Endothelial cell of umbilical vein (primary cell): ENCODE measurements around the gene PLA2G10. TPM values are rescaled to one million over a fixed set of nuclear protein-coding genes. Genes with fewer than 3 reads are reported as not detected.

ENCODE experiments used
- BruUV-seq: library from RNA; stranded (reverse); fragments of 400-500 nt; replicated peaks from 2 replicates; lab custom pipeline; 2021; lab: Mats Ljungman, UMichigan
- CTCF ChIA-PET: fragments of 300-600, 350-600 bp; sonication (Branson Sonifier 250); formaldehyde crosslinking; loops from one replicate; lab custom pipeline; 2021; ENCODE audit warnings: antibody characterized with exemption, inconsistent platforms; lab: Charles Lee
- POLR2A ChIA-PET: fragments of 300-600, 350-600 bp; sonication (Branson Sonifier 250); formaldehyde crosslinking; loops from one replicate; lab custom pipeline; 2021; ENCODE audit warnings: antibody characterized with exemption, inconsistent platforms; lab: Charles Lee
- DNase-seq: peaks from one replicate; pipeline ENCODE4 v3.0.0-alpha.2; 2011; ENCODE audit warnings: low read depth, low spot score
- FAIRE-seq: peaks from 2 replicates; lab custom pipeline; 2011; peaks lifted over from hg19 to GRCh38; lab: Jason Lieb, UNC
- H2AFZ ChIP-seq: 2 replicates; pipeline ENCODE4 v1.6.0; 2012; ENCODE audit warnings: low read depth, low read length, control low read depth, inconsistent platforms
- H3K27ac ChIP-seq: 2 replicates; pipeline ENCODE4 v1.5.1; 2011; ENCODE audit warnings: low read depth, mild to moderate bottlenecking, control low read depth, low read length, moderate library complexity; ENCODE audit not compliant: insufficient read depth
- H3K27me3 ChIP-seq, 2 experiments: 2 replicates each; pipeline versions ENCODE4 v1.6.0 to v1.6.1; 2011; ENCODE audit warnings: low read length in 2 of 2, mixed read lengths in 1 of 2; ENCODE audit not compliant: control insufficient read depth in 2 of 2, insufficient read depth in 2 of 2
- H3K36me3 ChIP-seq, 2 experiments: 2 replicates in 1 of 2; 3 replicates in 1 of 2; pipeline ENCODE4 v1.5.1; 2011; ENCODE audit warnings: low read length in 2 of 2, mild to moderate bottlenecking in 1 of 2, moderate library complexity in 1 of 2; ENCODE audit not compliant: control insufficient read depth in 2 of 2, insufficient read depth in 2 of 2; ENCODE audit errors: extremely low read depth in 1 of 2
- H3K4me1 ChIP-seq: 3 replicates; pipeline ENCODE4 v1.5.1; 2011; ENCODE audit warnings: mild to moderate bottlenecking, low read length; ENCODE audit not compliant: control insufficient read depth, insufficient read depth; ENCODE audit errors: extremely low read depth
- H3K4me2 ChIP-seq: 2 replicates; pipeline ENCODE4 v1.6.1; 2011; ENCODE audit warnings: low read length, control low read depth, mixed read lengths; ENCODE audit not compliant: insufficient read depth
- H3K4me3 ChIP-seq, 3 experiments: fragments of 200-600 bp in 1 of 3; sonication (generic), shearing (Covaris generic) in 1 of 3; replicated peaks in 1 of 3; 2 replicates each; pipeline ENCODE4 v1.5.1; 2011 to 2016; ENCODE audit warnings: control low read depth in 3 of 3, low read length in 3 of 3, mild to moderate bottlenecking in 2 of 3, inconsistent platforms in 1 of 3, low read depth in 1 of 3, moderate library complexity in 1 of 3; ENCODE audit not compliant: insufficient read depth in 1 of 3
- H3K79me2 ChIP-seq: 2 replicates; pipeline ENCODE4 v1.6.0; 2012; ENCODE audit warnings: low read length, inconsistent platforms; ENCODE audit not compliant: control insufficient read depth, insufficient read depth
- H3K9ac ChIP-seq: replicated peaks from 2 replicates; pipeline ENCODE3; 2011; ENCODE audit warnings: low read length, control low read depth; ENCODE audit not compliant: insufficient read depth; ENCODE audit errors: extremely low read depth
- H3K9me1 ChIP-seq: replicated peaks from 3 replicates; pipeline ENCODE4 v1.6.0; 2011; ENCODE audit warnings: mild to moderate bottlenecking, low read length; ENCODE audit not compliant: control insufficient read depth, insufficient read depth; ENCODE audit errors: extremely low read depth
- H3K9me3 ChIP-seq: replicated peaks from 2 replicates; pipeline ENCODE4 v1.5.1; 2012; ENCODE audit warnings: low read length, inconsistent platforms; ENCODE audit not compliant: control insufficient read depth, insufficient read depth
- H4K20me1 ChIP-seq: replicated peaks from 2 replicates; pipeline ENCODE3; 2011; ENCODE audit warnings: mild to moderate bottlenecking, low read length; ENCODE audit not compliant: control insufficient read depth, insufficient read depth; ENCODE audit errors: extremely low read depth
- EZH2 ChIP-seq: IDR thresholded peaks from 2 replicates; pipeline ENCODE4 v1.6.1; 2012; ENCODE audit warnings: borderline replicate concordance, low read depth, mild to moderate bottlenecking, moderate library complexity, low read length, inconsistent platforms; ENCODE audit not compliant: severe bottlenecking
- FOS ChIP-seq: IDR thresholded peaks from 2 replicates; pipeline ENCODE4 v1.6.1; 2011; ENCODE audit warnings: mild to moderate bottlenecking, low read length, moderate library complexity, borderline replicate concordance; ENCODE audit not compliant: insufficient read depth
- GATA2 ChIP-seq: IDR thresholded peaks from 2 replicates; pipeline ENCODE4 v1.7.0; 2011; ENCODE audit warnings: low read depth, mild to moderate bottlenecking, moderate library complexity, mixed read lengths, low read length; ENCODE audit not compliant: insufficient read length, insufficient read depth
- JUN ChIP-seq: IDR thresholded peaks from 2 replicates; pipeline ENCODE4 v1.6.1; 2011; ENCODE audit warnings: borderline replicate concordance, low read depth; ENCODE audit not compliant: insufficient read length, insufficient read depth
- MYC ChIP-seq: IDR thresholded peaks from one replicate; pipeline ENCODE4 v1.6.1; 2011; ENCODE audit warnings: mild to moderate bottlenecking, low read depth, low read length
- POLR2A ChIP-seq: IDR thresholded peaks from 2 replicates; pipeline ENCODE4 v1.6.1; 2012; ENCODE audit warnings: low read depth, mild to moderate bottlenecking, control low read depth, low read length
- POLR2AphosphoS5 ChIP-seq: IDR thresholded peaks from 2 replicates; pipeline ENCODE4 v1.6.1; 2012; ENCODE audit warnings: low read depth, mild to moderate bottlenecking, control low read depth, low read length, moderate library complexity; ENCODE audit not compliant: insufficient read depth
- dilution Hi-C: fragments of 300-500 bp; cut with MboI; formaldehyde crosslinking; loops from one replicate; pipeline ENCODE4 v1.15.0; 2019; ENCODE audit warnings: low sequenced_read_pairs; ENCODE audit not compliant: extremely low pct_ligation_motif_present
- intact Hi-C: fragments of 100-400 bp; cut with micrococcal nuclease; formaldehyde crosslinking; loops from one replicate; pipeline ENCODE4 v1.10.0; 2022
- polyA plus RNA-seq, 4 experiments: library from polyadenylated mRNA; depleted of rRNA in 3 of 4; stranded (reverse) in 3 of 4; unstranded in 1 of 4; fragments of >200 nt; gene quantifications; 2 replicates each; pipeline versions ENCODE4 v1.2.1 to v1.2.3, GENCODE V29; 2011 to 2012; ENCODE audit warnings: missing spikeins in 1 of 4
- total RNA-seq: library from RNA; stranded (reverse); gene quantifications from 2 replicates; pipeline ENCODE4 v1.2.3, GENCODE V29; 2021
- TF ChIP-seq, protein P1 (sequence below): IDR thresholded peaks from 2 replicates; pipeline ENCODE4 v1.6.1; 2011; ENCODE audit not compliant: insufficient read depth, insufficient read length
- TF ChIP-seq, protein P2 (sequence below), 2 donors: IDR thresholded peaks; 1 replicate in 1 of 2; 2 replicates in 1 of 2; pipeline ENCODE4 v1.5.1; 2011; ENCODE audit warnings: low read length in 2 of 2, mild to moderate bottlenecking in 2 of 2, moderate library complexity in 2 of 2, control low read depth in 1 of 2, inconsistent platforms in 1 of 2, low read depth in 1 of 2; ENCODE audit not compliant: insufficient read depth in 1 of 2; ENCODE audit errors: extremely low read depth in 1 of 2

Gene PLA2G10
- total and polyA plus RNA-seq, 2 donors (not counting 3 experiments of a cell fraction or from before 2014, with no cell fraction given): 0.25 TPM; not detected in 1

DNA sequence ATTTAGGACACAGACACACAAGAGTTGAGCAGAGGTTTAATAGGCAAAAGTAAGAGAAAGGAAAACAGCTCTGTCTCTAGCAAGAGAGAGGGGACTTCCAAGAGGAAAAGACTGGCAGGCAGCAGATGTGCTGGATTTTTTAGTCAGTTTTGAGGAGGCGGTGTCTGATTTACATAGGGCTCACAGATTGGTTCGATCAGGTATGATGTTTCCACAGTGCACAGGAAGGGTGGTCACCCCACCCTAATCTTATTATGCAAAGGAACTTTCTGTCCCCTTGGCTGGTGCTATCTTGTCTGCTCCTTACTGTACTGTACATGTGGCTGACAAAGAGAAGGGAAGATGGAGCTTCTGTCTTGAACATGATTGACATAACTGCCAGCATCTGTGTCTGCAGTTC is 36.0 kb downstream of the PLA2G10 start:
- ChIA-PET CTCF (interaction anchor here (1.8 kb wide), 1 partner anchor 18 kb away, joined by 3 read pairs; no protein-coding TSS in a partner anchor), POLR2A (no interaction called here)
- DNase-seq: no peak
- Histone ChIP-seq H3K27ac (no peak overlapping the region), H3K79me2 (no peaks in the 10 kb centered on the region), H3K9me3 (no peaks in the 10 kb centered on the region), H3K36me3 (peaks cover 3 to 20% of the 10 kb centered on the region in 2 experiments), H4K20me1 (no peaks in the 10 kb centered on the region), H3K4me2 (no peak overlapping the region), H3K9ac (no peak overlapping the region), H3K27me3 (no peaks in the 10 kb centered on the region), H3K4me3 (no peak overlapping the region), H3K4me1 (no peaks in the 10 kb centered on the region), H2AFZ (no peak overlapping the region), H3K9me1 (no peaks in the 10 kb centered on the region)
- dilution Hi-C loops (no loop called here), intact Hi-C loops (no loop called here)
- FAIRE-seq: no peak
- TF ChIP-seq POLR2AphosphoS5 (no peak), EZH2 (no peak), MYC (no peak), JUN (no peak), POLR2A (no peak), GATA2 (no peak), FOS (no peak)
- TF ChIP-seq, protein P1, sequence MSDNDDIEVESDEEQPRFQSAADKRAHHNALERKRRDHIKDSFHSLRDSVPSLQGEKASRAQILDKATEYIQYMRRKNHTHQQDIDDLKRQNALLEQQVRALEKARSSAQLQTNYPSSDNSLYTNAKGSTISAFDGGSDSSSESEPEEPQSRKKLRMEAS: no peak
- TF ChIP-seq, protein P2, sequence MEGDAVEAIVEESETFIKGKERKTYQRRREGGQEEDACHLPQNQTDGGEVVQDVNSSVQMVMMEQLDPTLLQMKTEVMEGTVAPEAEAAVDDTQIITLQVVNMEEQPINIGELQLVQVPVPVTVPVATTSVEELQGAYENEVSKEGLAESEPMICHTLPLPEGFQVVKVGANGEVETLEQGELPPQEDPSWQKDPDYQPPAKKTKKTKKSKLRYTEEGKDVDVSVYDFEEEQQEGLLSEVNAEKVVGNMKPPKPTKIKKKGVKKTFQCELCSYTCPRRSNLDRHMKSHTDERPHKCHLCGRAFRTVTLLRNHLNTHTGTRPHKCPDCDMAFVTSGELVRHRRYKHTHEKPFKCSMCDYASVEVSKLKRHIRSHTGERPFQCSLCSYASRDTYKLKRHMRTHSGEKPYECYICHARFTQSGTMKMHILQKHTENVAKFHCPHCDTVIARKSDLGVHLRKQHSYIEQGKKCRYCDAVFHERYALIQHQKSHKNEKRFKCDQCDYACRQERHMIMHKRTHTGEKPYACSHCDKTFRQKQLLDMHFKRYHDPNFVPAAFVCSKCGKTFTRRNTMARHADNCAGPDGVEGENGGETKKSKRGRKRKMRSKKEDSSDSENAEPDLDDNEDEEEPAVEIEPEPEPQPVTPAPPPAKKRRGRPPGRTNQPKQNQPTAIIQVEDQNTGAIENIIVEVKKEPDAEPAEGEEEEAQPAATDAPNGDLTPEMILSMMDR (IDR thresholded peaks at IDR 0.05; ENCODE audit: extremely low read depth in 1 of 2, insufficient read depth in 1 of 2, low read depth in 1 of 2, low read length in 2 of 2): no peak
- BruUV-seq: no TSS peak
